ENCODE data around the gene BST1.
A peak's percentile ranks its signal among the peaks of the same experiment; 100 is the strongest.

BST1 gene, protein sequence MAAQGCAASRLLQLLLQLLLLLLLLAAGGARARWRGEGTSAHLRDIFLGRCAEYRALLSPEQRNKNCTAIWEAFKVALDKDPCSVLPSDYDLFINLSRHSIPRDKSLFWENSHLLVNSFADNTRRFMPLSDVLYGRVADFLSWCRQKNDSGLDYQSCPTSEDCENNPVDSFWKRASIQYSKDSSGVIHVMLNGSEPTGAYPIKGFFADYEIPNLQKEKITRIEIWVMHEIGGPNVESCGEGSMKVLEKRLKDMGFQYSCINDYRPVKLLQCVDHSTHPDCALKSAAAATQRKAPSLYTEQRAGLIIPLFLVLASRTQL

GRCh38 chr4:15702941-15703403 lies at the start of gene BST1:
BST1 (plus strand) TSS chr4:15703065; CDS start chr4:15703145, 80 bp downstream.
- peak; percentile 16 for DNase-seq

DNA sequence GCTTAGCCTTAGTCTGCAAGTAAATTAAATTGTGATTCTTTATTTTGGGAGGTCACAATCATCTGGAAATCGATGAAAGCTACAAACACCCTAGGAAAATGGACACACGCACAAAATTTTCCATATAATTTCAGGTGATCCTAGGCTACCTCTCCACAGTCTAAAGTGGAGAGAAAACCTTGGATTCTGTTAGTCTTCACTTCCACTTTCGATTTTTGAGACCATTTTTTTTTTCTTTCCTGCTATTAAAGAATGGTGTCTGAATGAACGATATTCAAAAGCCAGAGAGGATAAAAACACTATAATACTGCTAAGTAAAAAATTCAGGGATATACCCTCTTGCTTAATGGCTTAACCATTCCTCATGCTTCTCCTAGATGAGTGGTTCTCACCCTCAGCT lies 49.4 kb upstream of the BST1 start:
- DNase-seq, result no peak

- DNase-seq, result peak; percentile 49
Measured at GRCh38 chr4:15653864-15654592, 48.8 kb upstream of the BST1 start.

DNA sequence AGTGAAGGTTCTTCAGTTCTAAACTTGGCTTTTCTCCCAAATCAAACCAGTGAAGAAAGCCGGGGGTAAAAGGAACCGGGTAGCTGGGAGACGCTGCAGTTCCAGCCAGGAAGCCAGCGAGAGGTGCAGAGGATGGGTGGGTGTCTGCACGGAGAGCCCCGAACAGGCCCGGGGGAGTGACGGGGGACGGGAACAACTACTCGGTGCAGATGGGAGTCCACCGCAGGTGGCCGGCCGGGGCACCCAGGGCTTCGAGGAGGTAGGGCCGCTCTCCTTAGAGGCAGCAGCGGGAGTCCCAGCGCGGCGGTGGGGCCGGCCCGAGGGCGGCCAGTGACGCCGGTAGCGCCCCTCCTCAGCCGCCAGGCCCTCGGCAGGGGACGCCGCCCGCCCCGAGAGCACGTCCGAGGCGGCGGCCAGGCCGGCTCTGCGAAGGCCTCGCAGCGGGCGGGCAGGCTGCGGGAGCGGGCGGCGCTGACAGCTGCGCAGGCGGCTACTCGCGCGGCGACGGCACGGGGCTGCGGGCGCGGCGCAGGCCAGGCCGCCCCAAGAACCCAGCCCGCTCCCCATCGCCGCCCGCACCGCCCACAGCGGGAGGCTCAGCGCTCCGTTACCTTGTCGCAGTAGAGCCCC lies 48.2 kb upstream of the BST1 start:
- peak; percentile 31 for DNase-seq

- peak; percentile 72 for DNase-seq
Measured at GRCh38 chr4:15655223-15656037, 47.4 kb upstream of the BST1 start, which contains the start of gene FBXL5. FBXL5 (minus strand) TSS chr4:15655357; CDS start chr4:15655287, 70 bp downstream.

- DNase-seq, result no peak
Measured at GRCh38 chr4:15656038-15656470, 46.8 kb upstream of the BST1 start.

GRCh38 chr4:15657366-15657765 lies 45.5 kb upstream of the BST1 start:
- no peak for DNase-seq

DNA sequence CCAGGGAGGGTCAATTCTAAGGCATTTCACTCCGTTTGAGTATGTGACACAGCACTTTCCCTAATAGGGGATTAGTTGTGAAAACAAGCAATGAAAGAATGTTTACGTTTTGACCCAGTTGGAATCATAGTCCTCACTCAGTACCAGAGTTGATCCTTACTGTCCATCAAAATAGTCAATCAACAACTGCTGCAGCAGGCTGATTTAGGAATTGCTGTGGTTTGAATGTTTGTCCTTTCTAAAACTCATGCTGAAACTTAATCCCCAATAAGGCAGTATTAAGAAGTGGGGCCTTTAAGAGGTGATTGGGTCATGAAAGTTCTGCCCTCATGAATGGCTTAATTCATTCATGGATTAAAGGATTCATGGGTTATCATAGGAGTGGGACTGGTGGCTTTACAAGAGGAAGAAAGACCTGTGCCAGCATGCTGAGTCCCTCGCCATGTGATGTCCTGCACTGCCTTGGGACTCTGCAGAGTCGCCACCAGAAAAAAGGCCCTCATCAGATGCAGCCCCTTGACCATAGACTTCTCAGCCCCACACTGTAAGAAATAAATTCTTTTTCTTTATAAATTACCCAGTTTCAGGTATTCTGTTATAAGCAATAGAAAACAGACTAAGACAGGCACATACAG lies 44.6 kb upstream of the BST1 start:
- DNase-seq, result no peak

- DNase-seq, result no peak
Measured at GRCh38 chr4:15658781-15659180, 44.1 kb upstream of the BST1 start.

GRCh38 chr4:15659768-15660570 lies 42.9 kb upstream of the BST1 start:
- no peak for DNase-seq

- peak; percentile 92 for DNase-seq
Measured at GRCh38 chr4:15665753-15666365, 37.0 kb upstream of the BST1 start.

DNA sequence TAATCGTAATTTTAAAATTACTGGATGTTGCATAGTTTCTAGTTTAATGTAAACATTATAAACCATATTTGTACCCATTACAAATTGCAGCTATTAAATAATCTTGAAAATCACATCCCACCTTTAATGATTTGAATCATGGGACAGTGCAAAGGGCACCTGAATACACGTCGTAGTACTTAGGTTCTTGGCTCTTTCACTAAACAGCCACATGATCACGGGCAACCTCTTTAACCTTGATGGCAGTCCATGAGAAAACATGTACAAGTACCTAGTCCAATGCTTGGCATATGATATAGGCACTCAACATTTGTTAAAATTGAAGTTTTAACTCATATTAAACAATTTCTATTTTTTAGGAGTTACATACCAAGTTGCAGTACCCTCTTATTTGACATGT lies 35.9 kb upstream of the BST1 start:
- DNase-seq, result no peak

DNA sequence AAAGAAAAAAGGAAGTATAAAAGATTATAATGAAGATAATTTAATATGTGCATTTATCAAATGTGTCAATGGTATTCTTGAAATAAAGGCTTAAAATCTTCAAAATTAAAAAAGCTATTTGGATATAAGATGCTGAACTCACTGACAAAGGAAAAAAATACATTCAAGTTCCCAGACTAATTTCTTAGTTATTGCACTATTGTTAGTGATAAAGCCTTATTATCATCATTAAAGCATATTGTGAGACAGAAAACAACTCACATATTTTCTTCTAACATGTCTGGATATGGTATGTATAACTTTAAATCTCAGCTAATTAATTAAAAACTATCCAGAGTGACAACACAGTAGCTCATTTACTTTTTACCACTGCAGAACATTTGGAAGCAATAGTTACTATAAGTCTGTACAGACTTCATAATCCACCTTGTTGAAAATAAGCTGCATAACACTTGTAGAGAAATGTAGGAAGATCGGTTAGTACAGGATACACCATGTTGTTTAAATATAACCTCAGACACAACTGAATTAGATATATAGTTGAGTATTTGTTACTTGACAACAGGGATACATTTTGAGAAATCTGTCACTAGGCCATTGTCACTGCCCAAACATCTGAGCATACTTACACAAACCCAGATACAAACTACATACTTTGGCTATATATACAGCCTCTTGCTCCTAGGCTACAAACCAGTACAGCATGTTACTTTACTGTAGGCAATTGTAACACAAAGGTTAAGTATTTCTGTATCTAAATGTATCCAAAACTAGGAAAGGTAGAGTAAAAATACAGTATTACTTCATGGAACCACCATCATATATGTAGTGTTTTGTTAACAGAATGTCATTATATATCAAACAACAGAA lies 34.1 kb upstream of the BST1 start:
- no peak for DNase-seq

DNA sequence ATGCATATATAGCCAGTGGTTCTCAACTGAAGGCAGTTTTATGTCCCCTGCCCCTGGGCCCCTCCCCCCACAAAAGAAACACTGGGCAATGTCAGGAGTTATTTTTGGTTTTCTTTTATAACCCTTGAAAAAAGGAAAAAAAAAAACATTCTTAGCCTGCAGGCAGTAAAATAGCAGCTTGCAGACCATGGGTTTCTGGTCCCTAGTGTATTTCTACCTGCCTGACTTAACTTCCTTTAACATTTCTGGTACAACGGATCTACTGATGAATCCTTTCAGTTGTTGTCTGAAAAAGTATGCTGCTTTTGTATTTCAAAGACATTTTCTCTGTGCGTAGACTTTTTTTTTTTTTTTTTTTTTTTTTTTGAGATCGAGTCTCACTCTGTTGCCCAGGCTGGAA lies 32.3 kb upstream of the BST1 start:
- no peak for DNase-seq

- no peak for DNase-seq
Measured at GRCh38 chr4:15672101-15672500, 30.8 kb upstream of the BST1 start.

GRCh38 chr4:15673337-15673736 lies 29.5 kb upstream of the BST1 start:
- no peak for DNase-seq

DNA sequence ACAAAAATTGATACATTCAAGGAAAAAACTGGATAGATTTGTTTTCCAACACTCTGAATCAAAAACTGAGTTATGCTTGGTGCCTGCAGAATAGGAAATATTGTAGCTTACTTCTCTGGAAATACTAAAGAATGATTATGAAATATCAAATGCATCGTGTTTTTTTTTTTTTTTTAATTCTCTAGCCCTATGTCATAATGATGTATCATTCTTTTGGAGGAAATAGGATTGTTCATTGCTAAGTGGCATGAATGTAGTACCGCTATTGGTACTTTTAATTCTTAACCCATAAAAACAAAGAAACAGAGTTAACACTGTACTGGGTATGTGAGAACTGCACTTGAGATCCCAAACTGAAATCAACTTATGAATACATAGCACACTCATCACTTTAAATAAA lies 28.8 kb upstream of the BST1 start:
- DNase-seq, result no peak

DNA sequence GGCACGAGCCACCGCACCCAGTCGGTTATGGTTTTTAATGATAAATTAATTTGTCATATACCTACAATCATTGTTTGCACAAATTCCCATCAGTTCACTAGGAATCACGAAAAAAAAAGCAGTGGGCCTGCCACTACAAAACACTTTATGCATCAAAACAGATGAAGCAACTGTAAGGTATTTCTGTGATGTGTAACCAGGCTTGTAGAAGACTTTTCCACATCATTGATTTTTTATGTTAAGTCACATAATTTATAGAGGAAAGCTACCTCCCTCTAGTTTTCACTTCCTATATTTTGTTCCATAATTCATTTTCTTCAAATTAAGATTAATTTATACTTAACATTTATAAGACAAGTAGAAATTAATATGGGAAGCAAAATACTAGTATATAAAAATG lies 27.9 kb upstream of the BST1 start:
- no peak for DNase-seq

- no peak for DNase-seq
Measured at GRCh38 chr4:15675356-15675755, 27.5 kb upstream of the BST1 start.

DNA sequence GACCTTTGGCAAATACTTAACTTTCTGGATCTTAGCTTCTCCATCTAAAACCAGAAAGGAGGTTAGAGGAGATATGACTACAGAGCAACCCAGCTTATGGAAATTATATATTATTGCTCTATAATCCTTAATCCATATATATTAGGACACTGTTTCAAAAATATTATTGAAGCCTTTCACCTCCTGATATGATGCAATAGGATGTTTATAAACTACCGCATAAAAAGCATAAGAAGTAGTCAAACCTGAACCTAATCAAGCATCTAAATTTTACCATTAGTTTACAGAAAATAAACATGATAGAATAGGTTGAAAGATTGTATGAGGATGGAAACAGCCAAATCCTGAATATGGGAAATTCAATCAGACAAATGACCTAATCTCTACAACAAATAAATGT lies 26.8 kb upstream of the BST1 start:
- no peak for DNase-seq
